H9 (cell line): Measurements from ENCODE around the gene CCDC93. TPM values are rescaled to one million over a fixed set of nuclear protein-coding genes. Genes with fewer than 3 reads are reported as not detected.

ENCODE experiments used
- DNase-seq: peaks from one replicate; pipeline ENCODE4 v3.0.0-alpha.2; 2017
- H2AFZ ChIP-seq: one replicate; pipeline ENCODE4 v1.6.1; 2013; ENCODE audit warnings: mild to moderate bottlenecking, low read length, control low read depth, moderate library complexity
- H2AK5ac ChIP-seq: 2 replicates; pipeline ENCODE4 v1.6.1; 2013; ENCODE audit warnings: low read length, control low read depth, mixed read lengths; ENCODE audit not compliant: insufficient read length
- H2BK120ac ChIP-seq: one replicate; pipeline ENCODE4 v1.6.1; 2013; ENCODE audit warnings: low read depth, mild to moderate bottlenecking, low read length, control low read depth, inconsistent platforms; ENCODE audit not compliant: poor library complexity, severe bottlenecking
- H2BK12ac ChIP-seq: 2 replicates; pipeline ENCODE4 v1.6.1; 2013; ENCODE audit warnings: low read length, control low read depth, mixed read lengths, low read depth; ENCODE audit not compliant: insufficient read length
- H2BK15ac ChIP-seq: 2 replicates; pipeline ENCODE4 v1.6.1; 2013; ENCODE audit warnings: low read depth, low read length, control low read depth
- H2BK20ac ChIP-seq: one replicate; pipeline ENCODE4 v1.6.1; 2013; ENCODE audit warnings: low read depth, mild to moderate bottlenecking, low read length, control low read depth, inconsistent platforms; ENCODE audit not compliant: poor library complexity, severe bottlenecking
- H2BK5ac ChIP-seq: 2 replicates; pipeline ENCODE4 v1.6.1; 2013; ENCODE audit warnings: low read length, control low read depth, mixed read lengths; ENCODE audit not compliant: insufficient read length
- H3K14ac ChIP-seq: 2 replicates; pipeline ENCODE4 v1.6.1; 2013; ENCODE audit warnings: low read length, control low read depth; ENCODE audit not compliant: insufficient read depth
- H3K18ac ChIP-seq: 2 replicates; pipeline ENCODE4 v1.6.1; 2013; ENCODE audit warnings: low read depth, mild to moderate bottlenecking, mixed read lengths, low read length, control low read depth; ENCODE audit not compliant: insufficient read length
- H3K23ac ChIP-seq: 2 replicates; pipeline ENCODE4 v1.6.1; 2013; ENCODE audit warnings: low read length, control low read depth, mixed read lengths, low read depth; ENCODE audit not compliant: insufficient read length
- H3K23me2 ChIP-seq: 2 replicates; pipeline ENCODE4 v1.6.1; 2013; ENCODE audit warnings: low read depth, mild to moderate bottlenecking, mixed read lengths, low read length, control low read depth; ENCODE audit not compliant: insufficient read length, poor library complexity, severe bottlenecking
- H3K27ac ChIP-seq: 2 replicates; pipeline ENCODE4 v1.5.1; 2013; ENCODE audit warnings: low read length, control low read depth, mixed read lengths, low read depth; ENCODE audit not compliant: insufficient read length
- H3K27me3 ChIP-seq: 2 replicates; pipeline ENCODE4 v1.6.1; 2013; ENCODE audit warnings: low read length, control low read depth, inconsistent platforms; ENCODE audit not compliant: insufficient read depth
- H3K4ac ChIP-seq: 2 replicates; pipeline ENCODE4 v1.6.1; 2013; ENCODE audit warnings: low read depth, mild to moderate bottlenecking, control low read depth, inconsistent platforms, low read length, moderate library complexity
- H3K4me1 ChIP-seq: 2 replicates; pipeline ENCODE4 v1.6.1; 2013; ENCODE audit warnings: low read length, control low read depth, inconsistent platforms; ENCODE audit not compliant: insufficient read depth
- H3K4me2 ChIP-seq: 2 replicates; pipeline ENCODE4 v1.6.1; 2013; ENCODE audit warnings: low read length, control low read depth, mixed read lengths; ENCODE audit not compliant: insufficient read length, insufficient read depth
- H3K56ac ChIP-seq: 2 replicates; pipeline ENCODE4 v1.6.1; 2013; ENCODE audit warnings: low read depth, mild to moderate bottlenecking, mixed read lengths, low read length, control low read depth; ENCODE audit not compliant: insufficient read length
- H3K79me1 ChIP-seq: 2 replicates; pipeline ENCODE4 v1.6.1; 2013; ENCODE audit warnings: low read depth, mild to moderate bottlenecking, moderate library complexity, low read length, control low read depth, inconsistent platforms; ENCODE audit not compliant: insufficient read depth, poor library complexity, severe bottlenecking
- H3K79me2 ChIP-seq: 2 replicates; pipeline ENCODE4 v1.6.1; 2013; ENCODE audit warnings: low read length, control low read depth, inconsistent platforms; ENCODE audit not compliant: insufficient read depth
- H3K9ac ChIP-seq: 2 replicates; pipeline ENCODE4 v1.6.1; 2013; ENCODE audit warnings: low read length, control low read depth, mixed read lengths; ENCODE audit not compliant: insufficient read length; ENCODE audit errors: extremely low read depth
- H3K9me3 ChIP-seq: one replicate; pipeline ENCODE4 v1.6.1; 2013; ENCODE audit warnings: low read depth, low read length, inconsistent platforms; ENCODE audit not compliant: control insufficient read depth
- H3T11ph ChIP-seq: one replicate; pipeline ENCODE4 v1.6.1; 2013; ENCODE audit warnings: mild to moderate bottlenecking, low read length, control low read depth, inconsistent platforms
- H4K20me1 ChIP-seq: one replicate; pipeline ENCODE4 v1.6.1; 2013; ENCODE audit not compliant: control insufficient read depth, insufficient read length, insufficient read depth
- H4K5ac ChIP-seq: 2 replicates; pipeline ENCODE4 v1.6.1; 2013; ENCODE audit warnings: low read depth, mild to moderate bottlenecking, mixed read lengths, low read length, control low read depth; ENCODE audit not compliant: insufficient read length
- H4K8ac ChIP-seq: replicated peaks from 2 replicates; pipeline ENCODE4 v1.6.1; 2013; ENCODE audit warnings: low read length, control low read depth, mixed read lengths, low read depth; ENCODE audit not compliant: insufficient read length
- H4K91ac ChIP-seq: 2 replicates; pipeline ENCODE4 v1.6.1; 2013; ENCODE audit warnings: low read depth, mild to moderate bottlenecking, moderate library complexity, mixed read lengths, low read length, control low read depth; ENCODE audit not compliant: insufficient read length
- H3K27ac Mint-ChIP-seq, 3 experiments: 2 replicates in 2 of 3; 3 replicates in 1 of 3; pipeline ENCODE4 v1.8.0; 2020 to 2021; ENCODE audit warnings: mixed read lengths in 3 of 3, mild to moderate bottlenecking in 1 of 3, moderate library complexity in 1 of 3
- H3K27me3 Mint-ChIP-seq: 2 replicates; pipeline ENCODE4 v1.8.0; 2021; ENCODE audit warnings: low read depth, mild to moderate bottlenecking, moderate library complexity, mixed read lengths
- H3K36me3 Mint-ChIP-seq, 3 experiments: 2 replicates in 2 of 3; 3 replicates in 1 of 3; pipeline ENCODE4 v1.8.0; 2020 to 2021; ENCODE audit warnings: low read depth in 3 of 3, mixed read lengths in 3 of 3; ENCODE audit not compliant: insufficient read depth in 1 of 3
- H3K4me1 Mint-ChIP-seq, 2 experiments: 2 replicates each; pipeline ENCODE4 v1.8.0; 2020; ENCODE audit warnings: mixed read lengths in 2 of 2
- H3K4me3 Mint-ChIP-seq, 2 experiments: 2 replicates in 1 of 2; 3 replicates in 1 of 2; pipeline ENCODE4 v1.8.0; 2020 to 2021; ENCODE audit warnings: mild to moderate bottlenecking in 2 of 2, mixed read lengths in 2 of 2, moderate library complexity in 1 of 2
- H3K9me3 Mint-ChIP-seq, 2 experiments: 2 replicates in 1 of 2; 3 replicates in 1 of 2; pipeline ENCODE4 v1.8.0; 2020; ENCODE audit warnings: mild to moderate bottlenecking in 2 of 2, mixed read lengths in 2 of 2, moderate library complexity in 1 of 2
- CTCF ChIP-seq: fragments of 200-600 bp; sonication (generic); conservative IDR thresholded peaks from 3 replicates; pipeline ENCODE4 v1.8.0; 2021; ENCODE audit warnings: antibody characterized with exemption, mild to moderate bottlenecking
- WGBS: extraction: QIAGEN DNeasy Blood & Tissue Kit; methylation state at CpG from one replicate; pipeline ENCODE4 v1.1.7; 2013; ENCODE audit warnings: missing lambda C conversion rate, low lambda C conversion rate, mixed read lengths; ENCODE audit not compliant: insufficient read length; ENCODE audit errors: extremely low coverage; 5-methylcytosine and 5-hydroxymethylcytosine counted together
- total RNA-seq: library from RNA; stranded (reverse); gene quantifications from 2 replicates; pipeline ENCODE4 v1.2.1, GENCODE V29; 2021

CCDC93 gene
- total RNA-seq, 1 experiment from 2014 or later: 16.4 TPM

GRCh38 chr2:117936871-117937428 lies 76.9 kb downstream of the CCDC93 start:
- no peak for DNase-seq
- no peak overlapping the region for H3K9ac ChIP-seq
- no peak overlapping the region for H3K56ac ChIP-seq
- H3K4me3 Mint-ChIP-seq: no peak overlapping the region
- no CpG with 5 or more reads among the region's 5 CpGs for WGBS
- no peaks in the 10 kb centered on the region for H3K4me1 ChIP-seq
- H4K8ac ChIP-seq: no peak overlapping the region
- no peak overlapping the region for H4K91ac ChIP-seq
- H3K18ac ChIP-seq: no peak overlapping the region
- no peak for TF ChIP-seq CTCF
- H3K9me3 ChIP-seq: no peaks in the 10 kb centered on the region
- no peaks in the 10 kb centered on the region for H4K20me1 ChIP-seq
- H2BK5ac ChIP-seq: no peak overlapping the region
- H2BK20ac ChIP-seq: no peak overlapping the region
- H3K4me2 ChIP-seq: no peak overlapping the region
- H3K79me2 ChIP-seq: no peaks in the 10 kb centered on the region
- no peak overlapping the region for H2BK15ac ChIP-seq
- H3K23ac ChIP-seq: no peak overlapping the region
- H2AFZ ChIP-seq: no peak overlapping the region
- no peaks in the 10 kb centered on the region for H3K27me3 ChIP-seq
- H3K14ac ChIP-seq: no peak overlapping the region
- no peak overlapping the region for H3K27ac ChIP-seq
- H3K23me2 ChIP-seq: no peaks in the 10 kb centered on the region
- no peak overlapping the region for H3K27ac Mint-ChIP-seq
- no peaks in the 10 kb centered on the region for H3K4me1 Mint-ChIP-seq
- no peaks in the 10 kb centered on the region for H3K79me1 ChIP-seq
- H2BK12ac ChIP-seq: no peak overlapping the region
- no peaks in the 10 kb centered on the region for H3K27me3 Mint-ChIP-seq
- H3K36me3 Mint-ChIP-seq: peaks cover 19 to 63% (median 41%) of the 10 kb centered on the region in 3 experiments; a peak in 6 of 7 replicates
- H2AK5ac ChIP-seq: no peak overlapping the region
- no peak overlapping the region for H4K5ac ChIP-seq
- no peak overlapping the region for H2BK120ac ChIP-seq
- no peak overlapping the region for H3K4ac ChIP-seq
- H3K9me3 Mint-ChIP-seq: no peaks in the 10 kb centered on the region
- no peak overlapping the region for H3T11ph ChIP-seq
